AG04449 (cell line): Measurements from ENCODE around the gene DOCK1.

Experiments
- CTCF ChIA-PET: fragments of 350-600 bp; formaldehyde crosslinking; extraction: SDS; loops from one replicate; lab custom pipeline; 2021; ENCODE audit warnings: antibody characterized with exemption; lab: Yijun Ruan, JAX
- POLR2A ChIA-PET: fragments of 400-600, 350-600 bp; formaldehyde crosslinking; extraction: SDS; loops from one replicate; lab custom pipeline; 2020; ENCODE audit warnings: antibody characterized with exemption, inconsistent platforms; lab: Yijun Ruan, JAX
- DNase-seq: peaks from one replicate; pipeline ENCODE4 v3.0.0-alpha.2; 2010; ENCODE audit warnings: low read depth, low spot score
- H3K4me3 ChIP-seq: 2 replicates; pipeline ENCODE4 v1.5.1; 2011; ENCODE audit warnings: low read depth, mild to moderate bottlenecking, control low read depth, low read length
- CTCF ChIP-seq: IDR thresholded peaks from one replicate; pipeline ENCODE4 v1.5.1; 2011; ENCODE audit warnings: mild to moderate bottlenecking, moderate library complexity, low read length, control low read depth, inconsistent platforms; ENCODE audit not compliant: insufficient read depth; ENCODE audit errors: missing control alignments

The DOCK1 gene

DNA sequence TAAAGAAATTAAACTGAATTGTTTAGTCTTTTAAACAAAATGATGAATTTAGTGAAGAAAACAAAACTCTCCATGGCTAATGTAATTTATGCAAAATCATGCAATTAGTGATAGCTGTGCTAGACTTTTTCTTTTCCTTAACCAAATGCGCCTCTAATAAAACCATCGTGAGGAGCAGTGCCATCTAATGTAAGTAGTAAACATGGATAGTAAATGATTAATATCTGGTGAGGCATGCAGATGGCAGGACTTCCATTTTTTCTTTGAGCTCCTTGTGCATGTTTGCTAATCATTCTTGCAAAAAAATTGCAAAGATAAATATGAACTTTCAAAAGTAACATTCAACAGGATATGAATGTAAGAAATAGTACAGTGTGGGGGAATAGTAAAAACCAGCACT is 288.9 kb downstream of the DOCK1 start:
- no peak for DNase-seq
- H3K4me3 ChIP-seq, result no peak overlapping the region
- no peak for TF ChIP-seq CTCF
- ChIA-PET POLR2A (no interaction called here), CTCF (interaction anchor here (0.7 to 1.7 kb wide), 4 partner anchors 9 to 46 kb away, joined by 3 to 5 read pairs (median 5); no protein-coding TSS in a partner anchor)

DNA sequence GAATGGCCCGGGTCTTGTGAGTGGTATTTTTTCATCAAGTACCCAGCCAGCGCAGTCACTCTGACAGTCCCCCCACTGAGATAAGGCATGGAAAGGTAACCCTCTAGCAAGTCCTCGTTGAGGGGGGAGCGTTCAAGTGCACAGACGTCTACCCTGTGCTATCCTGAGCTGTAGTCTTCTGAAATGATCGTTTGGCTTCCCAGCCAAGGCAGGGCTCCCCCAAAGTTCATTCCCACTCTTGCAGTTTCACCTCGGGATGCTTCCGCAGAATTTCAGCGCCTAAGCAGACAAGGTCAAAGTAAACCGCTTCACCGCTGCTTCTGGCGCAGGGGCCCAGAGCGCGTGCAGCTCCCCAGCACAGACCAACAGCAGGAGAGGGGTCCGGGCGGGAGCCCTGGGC is 289.4 kb downstream of the DOCK1 start:
- POLR2A ChIA-PET, result no interaction called here
- DNase-seq, result no peak
- no peak for TF ChIP-seq CTCF
- H3K4me3 ChIP-seq, result no peak overlapping the region
- CTCF ChIA-PET, result interaction anchor here (0.9 to 1.7 kb wide), 3 partner anchors 11 to 46 kb away, joined by 5 read pairs; no protein-coding TSS in a partner anchor

- POLR2A ChIA-PET, result no interaction called here
These were observed 289.8 kb downstream of the DOCK1 start for GRCh38 chr10:127195041-127195506.

DNA sequence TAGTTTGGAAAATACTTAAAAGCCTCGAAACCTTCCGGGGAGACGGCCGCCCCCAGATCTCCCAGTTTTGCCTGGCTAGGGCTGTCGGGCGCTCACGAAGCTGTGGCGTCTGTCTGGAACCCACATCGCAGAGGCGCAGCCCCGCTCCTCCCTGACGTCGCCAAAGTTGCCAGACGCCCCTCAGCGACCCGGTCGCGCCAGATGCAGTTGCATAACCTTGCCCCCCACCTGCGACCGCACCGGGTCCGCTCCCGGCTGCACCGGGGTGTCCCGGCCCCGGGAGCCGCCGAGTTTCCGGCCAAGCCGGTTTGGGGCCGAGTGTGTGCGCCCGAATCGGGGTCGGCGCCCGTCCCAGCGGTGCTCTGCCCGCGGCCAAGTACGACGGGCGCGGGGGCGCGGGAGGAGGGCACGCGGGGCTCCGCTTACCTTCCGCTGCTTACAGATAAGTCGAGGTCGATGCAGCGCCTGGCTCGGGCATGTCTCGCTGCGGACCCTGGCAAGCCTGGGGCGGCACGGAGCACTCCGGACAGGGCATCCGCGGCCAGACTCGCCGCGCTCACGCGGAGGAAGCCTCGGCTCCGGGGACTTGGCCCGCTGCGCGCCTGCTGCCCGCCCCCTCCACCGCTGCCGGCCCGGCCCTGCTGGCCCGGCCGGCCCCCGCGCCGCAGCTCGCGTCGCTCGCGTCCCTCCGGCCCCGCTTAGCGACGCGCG is 290.5 kb downstream of the DOCK1 start:
- ChIA-PET CTCF (interaction anchor here (0.8 to 2.2 kb wide), 3 partner anchors 11 to 159 kb away, joined by 3 to 6 read pairs (median 5); no protein-coding TSS in a partner anchor), POLR2A (no interaction called here)
- no peak for TF ChIP-seq CTCF
- peak overlapping the region; percentile 54 for H3K4me3 ChIP-seq
- DNase-seq, result no peak

More at GRCh38 chr10:127195041-127195506, 289.8 kb downstream of the DOCK1 start:
- TF ChIP-seq CTCF, result no peak
- peak overlapping the region; percentile 54 for H3K4me3 ChIP-seq
- CTCF ChIA-PET, result interaction anchor here (1.7 kb wide), 1 partner anchor 13 kb away, joined by 5 read pairs; no protein-coding TSS in a partner anchor
- DNase-seq, result no peak

GRCh38 chr10:127196282-127197153 is 291.3 kb downstream of the DOCK1 start, which contains the start of gene INSYN2A:
INSYN2A (minus strand) TSS chr10:127196591; CDS start chr10:127176395, 20,196 bp downstream.
- no peak for DNase-seq
- POLR2A ChIA-PET, result no interaction called here
- TF ChIP-seq CTCF, result peak; percentile 45
- CTCF ChIA-PET, result interaction anchor here (0.8 to 2.2 kb wide), 4 partner anchors 10 to 158 kb away, joined by 3 to 6 read pairs (median 4); no protein-coding TSS in a partner anchor
- peak within 1 kb of the TSS; percentile 54 for H3K4me3 ChIP-seq

DNA sequence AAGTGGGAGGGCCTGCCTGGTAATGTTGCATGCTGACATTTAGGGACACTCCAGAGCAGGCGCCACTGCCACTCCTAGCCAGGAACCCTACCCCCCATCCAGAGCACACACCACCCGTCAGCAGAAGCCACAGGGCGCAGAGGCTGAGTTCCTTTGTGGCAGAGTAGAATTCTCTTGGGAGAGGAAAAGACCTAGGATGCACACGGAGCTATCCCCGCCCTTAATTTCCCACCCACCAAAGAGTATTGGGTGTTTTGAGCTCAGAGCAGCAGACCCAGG is 291.9 kb downstream of the DOCK1 start:
- ChIA-PET POLR2A (no interaction called here), CTCF (interaction anchor here (0.6 to 2.2 kb wide), 5 partner anchors 10 to 158 kb away, joined by 3 to 6 read pairs (median 4); no protein-coding TSS in a partner anchor)
- H3K4me3 ChIP-seq, result peak overlapping the region; percentile 48
- no peak for TF ChIP-seq CTCF
- DNase-seq, result no peak
